Lower lobe of right lung (tissue), 2 donors: ENCODE results near the gene DPP4. TPM values are rescaled to one million over a fixed set of nuclear protein-coding genes. Genes with fewer than 3 reads are reported as not detected.

Experiments used
- ATAC-seq, 2 donors: fragments of 200-7000 bp; cut with Tn5 transposase; one replicate each; pipeline ENCODE4 v1.9.1; 2020 to 2022; ENCODE audit warnings: mild to moderate bottlenecking in 2 of 2, moderate library complexity in 2 of 2
- DNase-seq: peaks from one replicate; pipeline ENCODE4 v3.0.0-alpha.2; 2020
- H3K27ac ChIP-seq: fragments of 200-600 bp; one replicate; pipeline ENCODE4 v1.8.0; 2022
- H3K27me3 ChIP-seq: fragments of 200-600 bp; one replicate; pipeline ENCODE4 v1.8.0; 2022; ENCODE audit warnings: low read depth
- H3K36me3 ChIP-seq: fragments of 200-600 bp; one replicate; pipeline ENCODE4 v1.8.0; 2022; ENCODE audit warnings: mild to moderate bottlenecking
- H3K4me1 ChIP-seq: fragments of 200-600 bp; one replicate; pipeline ENCODE4 v1.8.0; 2022
- H3K4me3 ChIP-seq: fragments of 200-600 bp; one replicate; pipeline ENCODE4 v1.8.0; 2022; ENCODE audit warnings: mild to moderate bottlenecking
- H3K9me3 ChIP-seq: fragments of 200-600 bp; one replicate; pipeline ENCODE4 v1.8.0; 2022
- CTCF ChIP-seq: fragments of 200-600 bp; IDR thresholded peaks from one replicate; pipeline ENCODE4 v1.8.0; 2022; ENCODE audit warnings: antibody characterized with exemption, mild to moderate bottlenecking
- intact Hi-C: fragments of 100-400 bp; cut with DNase I; formaldehyde crosslinking; loops from one replicate; pipeline ENCODE4 v1.11.0; 2022
- total RNA-seq: library from RNA; stranded (reverse); fragmentation: NEBNext Ultra II Directional; extraction: Animal tissue kit (Norgen Biotek cat#: 25700); gene quantifications from one replicate; pipeline ENCODE4 v1.2.1, GENCODE V29; 2021
- donor health status: DM: no; HTN: yes; CAD: no; lungs with severe emphysema.

The DPP4 gene
- total RNA-seq, 1 donor from 2014 or later: 24.5 TPM

GRCh38 chr2:161994761-161995520 is 79.1 kb downstream of the DPP4 start:
- ATAC-seq (no peak), DNase-seq (no peak)

GRCh38 chr2:161992531-161992930 is 81.5 kb downstream of the DPP4 start:
- no peak for TF ChIP-seq CTCF
- DNase-seq (no peak), ATAC-seq (peak in 1 of 2 donors; percentile 31)
- H3K4me3 ChIP-seq: no peak overlapping the region
- H3K36me3 ChIP-seq: no peaks in the 10 kb centered on the region
- H3K4me1 ChIP-seq: no peaks in the 10 kb centered on the region
- H3K27me3 ChIP-seq: no peaks in the 10 kb centered on the region
- no peak overlapping the region for H3K27ac ChIP-seq
- H3K9me3 ChIP-seq: no peaks in the 10 kb centered on the region
- intact Hi-C loops: no loop called here

More at GRCh38 chr2:161994761-161995520, 79.1 kb downstream of the DPP4 start:
- no peak for TF ChIP-seq CTCF
- intact Hi-C loops: no loop called here
- Histone ChIP-seq H3K27ac (no peak overlapping the region), H3K27me3 (no peaks in the 10 kb centered on the region), H3K9me3 (no peaks in the 10 kb centered on the region), H3K4me1 (no peaks in the 10 kb centered on the region), H3K4me3 (no peak overlapping the region), H3K36me3 (no peaks in the 10 kb centered on the region)

- Histone ChIP-seq H3K27ac (no peak overlapping the region), H3K36me3 (no peaks in the 10 kb centered on the region), H3K9me3 (no peaks in the 10 kb centered on the region), H3K4me1 (no peaks in the 10 kb centered on the region), H3K27me3 (no peaks in the 10 kb centered on the region), H3K4me3 (no peak overlapping the region)
- ATAC-seq (no peak), DNase-seq (no peak)
- intact Hi-C loops: no loop called here
- no peak for TF ChIP-seq CTCF
Measured at GRCh38 chr2:161991991-161992390, 82.0 kb downstream of the DPP4 start.

GRCh38 chr2:161990741-161991140 is 83.3 kb downstream of the DPP4 start:
- ATAC-seq: peak; percentile 14 to 47
- Histone ChIP-seq H3K4me3 (no peak overlapping the region), H3K27me3 (no peaks in the 10 kb centered on the region), H3K9me3 (no peaks in the 10 kb centered on the region), H3K4me1 (no peaks in the 10 kb centered on the region), H3K27ac (no peak overlapping the region), H3K36me3 (no peaks in the 10 kb centered on the region)
- intact Hi-C loops: no loop called here
- DNase-seq: no peak
- TF ChIP-seq CTCF: no peak

GRCh38 chr2:161990036-161990435 is 84.0 kb downstream of the DPP4 start:
- Histone ChIP-seq H3K4me1 (no peaks in the 10 kb centered on the region), H3K36me3 (no peaks in the 10 kb centered on the region), H3K27ac (no peak overlapping the region), H3K4me3 (no peak overlapping the region), H3K27me3 (no peaks in the 10 kb centered on the region), H3K9me3 (no peaks in the 10 kb centered on the region)
- intact Hi-C loops: no loop called here
- ATAC-seq (no peak), DNase-seq (no peak)
- no peak for TF ChIP-seq CTCF
